NB4 (cell line): ENCODE results near the gene BCL2L13.

Experiments used
- POLR2A ChIP-seq: IDR thresholded peaks from 2 replicates; pipeline ENCODE4 v1.6.1; 2011; ENCODE audit warnings: mild to moderate bottlenecking; ENCODE audit not compliant: insufficient read length; ENCODE audit errors: extremely low read depth
- TF ChIP-seq, protein P1 (sequence below): IDR thresholded peaks from one replicate; pipeline ENCODE4 v1.5.1; 2012; ENCODE audit warnings: low read depth, low read length
- TF ChIP-seq, protein P2 (sequence below): IDR thresholded peaks from 2 replicates; pipeline ENCODE4 v1.6.1; 2011; ENCODE audit warnings: low read depth, low read length

DNA sequence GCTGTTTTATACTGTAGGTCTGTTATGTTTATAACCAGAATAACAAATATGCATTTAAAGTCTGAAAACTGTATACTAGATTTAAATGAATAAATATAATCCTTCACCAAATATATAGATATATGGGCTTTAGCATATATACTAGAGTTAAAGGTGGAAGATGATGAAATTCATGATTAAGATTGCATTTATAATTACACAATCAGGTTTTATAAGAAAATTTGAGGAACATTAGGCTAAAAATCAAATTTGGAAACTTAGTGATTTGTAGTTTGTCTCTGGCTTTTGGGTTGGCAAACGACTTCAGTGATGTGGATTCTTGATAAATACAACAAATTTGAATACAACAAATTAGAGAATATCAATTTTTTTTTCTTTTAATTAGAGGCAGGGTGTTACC is 10.0 kb downstream of the BCL2L13 start:
- TF ChIP-seq, protein P1, sequence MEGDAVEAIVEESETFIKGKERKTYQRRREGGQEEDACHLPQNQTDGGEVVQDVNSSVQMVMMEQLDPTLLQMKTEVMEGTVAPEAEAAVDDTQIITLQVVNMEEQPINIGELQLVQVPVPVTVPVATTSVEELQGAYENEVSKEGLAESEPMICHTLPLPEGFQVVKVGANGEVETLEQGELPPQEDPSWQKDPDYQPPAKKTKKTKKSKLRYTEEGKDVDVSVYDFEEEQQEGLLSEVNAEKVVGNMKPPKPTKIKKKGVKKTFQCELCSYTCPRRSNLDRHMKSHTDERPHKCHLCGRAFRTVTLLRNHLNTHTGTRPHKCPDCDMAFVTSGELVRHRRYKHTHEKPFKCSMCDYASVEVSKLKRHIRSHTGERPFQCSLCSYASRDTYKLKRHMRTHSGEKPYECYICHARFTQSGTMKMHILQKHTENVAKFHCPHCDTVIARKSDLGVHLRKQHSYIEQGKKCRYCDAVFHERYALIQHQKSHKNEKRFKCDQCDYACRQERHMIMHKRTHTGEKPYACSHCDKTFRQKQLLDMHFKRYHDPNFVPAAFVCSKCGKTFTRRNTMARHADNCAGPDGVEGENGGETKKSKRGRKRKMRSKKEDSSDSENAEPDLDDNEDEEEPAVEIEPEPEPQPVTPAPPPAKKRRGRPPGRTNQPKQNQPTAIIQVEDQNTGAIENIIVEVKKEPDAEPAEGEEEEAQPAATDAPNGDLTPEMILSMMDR, result no peak
- no peak for TF ChIP-seq POLR2A
- TF ChIP-seq, protein P2, sequence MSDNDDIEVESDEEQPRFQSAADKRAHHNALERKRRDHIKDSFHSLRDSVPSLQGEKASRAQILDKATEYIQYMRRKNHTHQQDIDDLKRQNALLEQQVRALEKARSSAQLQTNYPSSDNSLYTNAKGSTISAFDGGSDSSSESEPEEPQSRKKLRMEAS, result no peak
